GM23248 (cell line): ENCODE results near the gene LSS.

Experiments used
- EZH2 ChIP-seq: fragments of 200-600 bp; sonication (generic); IDR thresholded peaks from 2 replicates; pipeline ENCODE4 v1.6.1; 2018; ENCODE audit warnings: antibody characterized with exemption, mild to moderate bottlenecking; ENCODE audit not compliant: insufficient read depth, poor library complexity, severe bottlenecking
- EZH2phosphoT487 ChIP-seq: fragments of 200-600 bp; sonication (generic); IDR thresholded peaks from 2 replicates; pipeline ENCODE4 v1.6.1; 2018; ENCODE audit warnings: antibody characterized with exemption, moderate library complexity, mild to moderate bottlenecking, low read depth; ENCODE audit not compliant: insufficient read depth

GRCh38 chr21:46245213-46245915 lies 16.8 kb upstream of the LSS start:
- TF ChIP-seq EZH2: no peak
- TF ChIP-seq EZH2phosphoT487: no peak
